GM21576 (cell line): ENCODE data around the gene LMAN1L.

Experiments used
- ATAC-seq: cut with Tn5 transposase; IDR thresholded peaks from one replicate; pipeline ENCODE4 v1.9.1; 2021; ENCODE audit warnings: mild to moderate bottlenecking, moderate library complexity; ENCODE audit not compliant: unreplicated experiment

LMAN1L gene

GRCh38 chr15:74815121-74815934 lies 2.7 kb downstream of the LMAN1L start:
- ATAC-seq, result no peak

GRCh38 chr15:74815961-74816360 lies 3.3 kb downstream of the LMAN1L start:
- no peak for ATAC-seq

- ATAC-seq, result no peak
Measured at GRCh38 chr15:74816624-74817369, 4.2 kb downstream of the LMAN1L start.

DNA sequence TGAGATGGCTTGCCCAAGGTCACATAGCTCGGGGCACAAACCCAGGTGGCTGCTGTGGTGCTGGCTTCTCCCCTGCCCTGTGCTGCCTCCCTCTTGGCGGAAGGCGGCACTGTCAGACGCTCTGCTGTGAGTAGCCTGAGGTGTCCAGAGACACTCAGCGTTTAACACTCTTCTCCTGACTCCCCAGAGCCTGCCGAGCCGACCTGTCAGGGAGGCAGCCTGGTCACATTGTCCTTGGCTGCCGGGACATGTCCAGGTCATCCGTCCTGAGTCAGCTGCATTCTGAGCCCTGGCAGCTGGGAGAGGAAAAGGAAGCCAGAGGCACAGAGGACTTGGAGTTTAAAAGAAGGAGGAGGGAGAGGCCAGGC lies 4.7 kb downstream of the LMAN1L start:
- ATAC-seq, result no peak

DNA sequence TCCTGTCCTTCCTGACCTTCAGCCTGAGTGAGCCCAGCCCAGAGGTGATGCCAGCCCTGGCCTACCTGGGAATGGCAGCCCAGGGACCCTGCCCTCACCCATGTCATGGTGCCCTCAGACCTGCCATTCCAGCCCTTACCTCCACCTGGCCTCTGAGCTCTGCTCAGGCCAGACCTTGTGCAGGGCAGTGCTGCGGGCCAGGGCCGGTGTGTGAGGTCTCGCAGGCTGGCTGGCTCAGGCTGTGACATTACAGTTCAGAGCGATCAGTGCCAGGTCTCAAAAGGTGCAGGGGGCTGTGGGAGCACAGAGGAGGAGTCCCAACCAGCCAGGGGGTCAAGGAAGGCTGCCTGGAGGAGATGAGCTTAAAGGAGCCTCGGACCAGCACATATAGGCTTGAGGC lies 7.4 kb downstream of the LMAN1L start:
- ATAC-seq, result no peak

DNA sequence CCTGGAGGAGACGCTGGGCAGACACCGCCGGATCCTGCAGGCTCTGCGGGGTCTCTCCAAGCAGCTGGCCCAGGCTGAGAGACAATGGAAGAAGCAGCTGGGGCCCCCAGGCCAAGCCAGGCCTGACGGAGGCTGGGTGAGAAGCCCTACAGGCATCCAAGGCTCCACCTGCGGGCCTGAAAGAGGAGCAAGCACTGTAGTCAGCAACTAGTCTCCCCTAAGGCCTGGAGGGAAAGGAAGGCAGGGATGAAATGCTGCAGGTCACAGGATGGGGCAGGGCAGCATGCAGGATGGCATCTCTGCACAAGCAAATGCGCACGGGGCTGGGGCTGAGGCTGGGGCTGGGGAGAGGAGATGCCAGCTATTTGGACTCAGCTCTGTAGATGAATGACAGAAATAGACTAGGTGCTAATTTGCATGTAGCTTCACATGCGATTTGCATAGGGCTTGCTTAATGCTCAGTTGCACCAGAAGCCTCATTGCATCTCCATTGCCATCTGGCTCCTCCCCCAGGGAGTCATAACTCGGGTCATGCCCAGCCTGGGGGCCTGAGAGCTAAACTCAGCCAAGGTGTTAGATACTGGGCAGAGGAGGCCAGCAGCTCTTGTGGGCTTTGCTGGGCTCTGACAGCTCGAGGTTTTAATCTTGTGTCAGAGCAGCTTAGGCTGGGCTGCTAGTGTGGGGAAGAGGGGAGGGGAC lies 8.6 kb downstream of the LMAN1L start:
- ATAC-seq, result no peak

GRCh38 chr15:74821790-74822158 lies 9.1 kb downstream of the LMAN1L start:
- ATAC-seq, result no peak

GRCh38 chr15:74822233-74822632 lies 9.6 kb downstream of the LMAN1L start:
- ATAC-seq, result no peak

DNA sequence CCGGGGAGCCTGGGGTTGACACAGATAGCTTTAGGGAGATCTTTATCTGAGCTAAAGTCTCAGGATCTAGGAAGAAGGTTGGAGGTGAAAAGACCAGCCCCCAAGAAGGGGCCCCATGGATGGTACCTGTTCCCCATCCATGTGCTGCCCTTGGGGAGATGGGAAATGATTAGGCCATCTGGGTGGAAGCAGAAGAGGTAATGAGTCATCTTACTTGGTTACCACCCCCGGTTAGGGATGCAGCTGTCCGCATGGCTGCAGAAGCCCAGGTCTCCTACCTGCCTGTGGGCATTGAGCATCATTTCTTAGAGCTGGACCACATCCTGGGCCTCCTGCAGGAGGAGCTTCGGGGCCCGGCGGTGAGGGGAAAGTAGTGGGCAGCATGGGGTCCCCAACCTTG lies 10.7 kb downstream of the LMAN1L start:
- ATAC-seq, result no peak

DNA sequence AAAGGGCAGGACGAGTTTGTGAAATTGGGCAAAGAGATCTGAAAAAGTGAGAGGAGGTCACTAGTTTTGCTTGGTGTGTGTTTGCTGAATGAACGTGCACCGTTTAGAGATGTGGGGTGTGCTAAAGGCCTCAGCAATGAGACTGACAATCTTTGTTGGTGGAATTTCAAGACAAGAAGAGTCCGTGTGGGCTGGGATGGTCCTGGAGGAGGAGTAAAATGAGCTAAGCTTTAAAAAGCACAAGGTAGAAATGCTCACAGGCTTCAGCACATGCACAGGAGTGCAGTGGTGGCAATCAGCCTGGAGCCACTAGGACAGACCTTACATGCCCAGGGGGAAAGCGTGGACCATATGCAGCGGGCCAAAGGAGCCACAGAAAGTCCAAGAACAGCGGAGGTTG lies 12.3 kb downstream of the LMAN1L start:
- ATAC-seq, result no peak

DNA sequence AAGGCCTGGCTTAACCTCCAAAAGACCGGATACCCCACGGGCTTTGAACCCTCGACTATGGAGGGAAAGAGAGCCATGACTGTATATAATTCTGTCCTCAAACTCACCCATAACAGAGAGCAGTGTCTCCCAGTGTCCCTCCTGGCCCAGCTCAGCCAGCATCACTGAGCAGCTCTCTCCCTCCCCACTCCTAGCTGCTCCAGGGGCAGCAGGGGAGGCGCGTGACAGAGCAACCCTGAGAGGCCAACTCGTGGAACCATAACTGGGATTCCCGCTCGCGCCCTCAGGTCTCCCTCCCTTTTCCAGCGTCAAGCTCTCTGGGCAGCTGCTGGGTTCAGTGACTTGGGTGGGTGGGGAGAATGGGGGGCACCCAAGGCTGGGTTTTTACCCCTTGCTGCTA lies 13.2 kb downstream of the LMAN1L start:
- ATAC-seq, result no peak

- ATAC-seq, result no peak
Measured at GRCh38 chr15:74826364-74826819, 13.8 kb downstream of the LMAN1L start, which contains the start of gene CPLX3. Gene CPLX3, plus strand, starts transcription at chr15:74826627. Its CDS starts 77 bp downstream, at chr15:74826704.

- ATAC-seq, result no peak
Measured at GRCh38 chr15:74826921-74827320, 14.3 kb downstream of the LMAN1L start.

- no peak for ATAC-seq
Measured at GRCh38 chr15:74827614-74828013, 15.0 kb downstream of the LMAN1L start.

- no peak for ATAC-seq
Measured at GRCh38 chr15:74828835-74829234, 16.2 kb downstream of the LMAN1L start.

DNA sequence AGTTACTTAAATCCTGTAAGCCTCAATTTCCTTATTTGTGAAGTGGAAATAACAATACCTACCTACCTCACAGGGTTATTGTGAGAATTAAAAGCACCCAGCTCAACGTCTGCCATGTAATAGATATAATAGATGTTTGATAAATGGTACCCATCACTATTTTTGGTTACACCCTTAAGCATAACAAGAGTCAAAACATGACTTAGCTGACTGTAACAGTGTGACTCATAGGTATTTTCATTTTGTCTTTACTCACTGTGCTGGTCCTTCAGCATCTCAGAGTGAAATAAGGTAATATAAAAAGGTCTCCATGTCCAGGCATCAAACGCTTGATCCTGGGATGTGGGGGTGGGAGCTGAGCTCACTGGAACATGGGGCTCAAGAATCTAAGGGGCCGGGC lies 16.9 kb downstream of the LMAN1L start:
- no peak for ATAC-seq

DNA sequence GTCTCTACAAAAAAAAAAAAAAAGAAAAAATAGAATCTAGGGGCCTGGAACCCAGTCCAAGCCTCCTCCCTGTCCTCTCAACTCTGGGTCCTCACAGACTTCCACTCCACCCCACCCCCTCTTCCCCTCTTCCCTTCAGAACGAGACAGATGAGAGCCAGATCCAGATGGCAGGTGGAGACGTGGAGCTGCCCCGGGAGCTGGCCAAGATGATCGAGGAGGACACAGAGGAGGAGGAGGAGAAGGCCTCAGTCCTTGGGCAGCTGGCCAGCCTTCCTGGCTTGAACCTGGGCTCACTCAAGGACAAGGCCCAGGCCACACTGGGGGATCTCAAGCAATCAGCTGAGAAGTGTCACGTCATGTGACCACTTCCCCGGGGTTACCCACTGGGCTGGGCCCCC lies 17.4 kb downstream of the LMAN1L start:
- ATAC-seq, result no peak

- no peak for ATAC-seq
Measured at GRCh38 chr15:74830868-74831267, 18.2 kb downstream of the LMAN1L start.

- no peak for ATAC-seq
Measured at GRCh38 chr15:74831813-74832495, 19.3 kb downstream of the LMAN1L start.

GRCh38 chr15:74832826-74833225 lies 20.2 kb downstream of the LMAN1L start:
- ATAC-seq, result no peak
